PC-3 (cell line): ENCODE results near the gene SRGAP1.

Experiments
- EZH2 ChIP-seq: fragments of 300-600 bp; sonication (generic); IDR thresholded peaks from one replicate; pipeline ENCODE4 v1.6.1; 2017; ENCODE audit warnings: antibody characterized with exemption, mild to moderate bottlenecking, low read length; ENCODE audit not compliant: unreplicated experiment
- TF ChIP-seq, protein P1 (sequence below): fragments of 300-600 bp; sonication (generic); conservative IDR thresholded peaks from 2 replicates; pipeline ENCODE4 v1.5.1; 2017; ENCODE audit warnings: antibody characterized with exemption, low read depth, mild to moderate bottlenecking, low read length

- TF ChIP-seq, protein P1, sequence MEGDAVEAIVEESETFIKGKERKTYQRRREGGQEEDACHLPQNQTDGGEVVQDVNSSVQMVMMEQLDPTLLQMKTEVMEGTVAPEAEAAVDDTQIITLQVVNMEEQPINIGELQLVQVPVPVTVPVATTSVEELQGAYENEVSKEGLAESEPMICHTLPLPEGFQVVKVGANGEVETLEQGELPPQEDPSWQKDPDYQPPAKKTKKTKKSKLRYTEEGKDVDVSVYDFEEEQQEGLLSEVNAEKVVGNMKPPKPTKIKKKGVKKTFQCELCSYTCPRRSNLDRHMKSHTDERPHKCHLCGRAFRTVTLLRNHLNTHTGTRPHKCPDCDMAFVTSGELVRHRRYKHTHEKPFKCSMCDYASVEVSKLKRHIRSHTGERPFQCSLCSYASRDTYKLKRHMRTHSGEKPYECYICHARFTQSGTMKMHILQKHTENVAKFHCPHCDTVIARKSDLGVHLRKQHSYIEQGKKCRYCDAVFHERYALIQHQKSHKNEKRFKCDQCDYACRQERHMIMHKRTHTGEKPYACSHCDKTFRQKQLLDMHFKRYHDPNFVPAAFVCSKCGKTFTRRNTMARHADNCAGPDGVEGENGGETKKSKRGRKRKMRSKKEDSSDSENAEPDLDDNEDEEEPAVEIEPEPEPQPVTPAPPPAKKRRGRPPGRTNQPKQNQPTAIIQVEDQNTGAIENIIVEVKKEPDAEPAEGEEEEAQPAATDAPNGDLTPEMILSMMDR: no peak
- no peak for TF ChIP-seq EZH2
These were observed 39.8 kb upstream of the SRGAP1 start for GRCh38 chr12:63804746-63805145.
